NCI-H345 (cell line): ENCODE measurements around the gene SCYL3.
A peak's percentile ranks its signal among the peaks of the same experiment; 100 is the strongest.
"Not testable (repeated sequence)": the region's sequence is repeated elsewhere in the genome, so short reads cannot be mapped to it uniquely, and the experiment has no call there.

ENCODE experiments used
- DNase-seq: peaks from one replicate; lab custom pipeline; 2025; lab: John Stamatoyannopoulos, UW

Gene SCYL3

GRCh38 chr1:169812131-169812530, 81.6 kb downstream of the SCYL3 start:
- DNase-seq: no peak

- DNase-seq: not testable (repeated sequence)
Observed at GRCh38 chr1:169811418-169812035, 82.2 kb downstream of the SCYL3 start.

GRCh38 chr1:169809370-169810095, 84.2 kb downstream of the SCYL3 start:
- peak; percentile 26 for DNase-seq

DNA sequence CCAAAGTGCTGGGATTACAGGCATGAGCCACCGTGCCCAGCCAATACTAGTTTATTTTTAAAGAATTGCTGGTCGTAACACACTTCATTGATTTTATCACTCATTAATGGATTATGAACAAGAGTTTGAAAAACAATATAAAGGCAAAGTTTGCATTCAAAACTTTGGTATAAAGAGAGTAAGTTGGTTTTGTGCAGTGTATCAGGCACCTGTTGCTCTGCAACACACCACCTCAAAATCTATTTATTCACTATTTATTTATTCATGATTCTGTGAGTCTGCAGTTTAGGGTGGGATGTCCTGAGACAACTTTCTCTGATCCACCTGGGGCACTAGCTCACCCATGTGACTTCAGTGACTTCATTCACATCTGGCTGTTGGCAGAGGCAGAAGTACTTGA, 88.8 kb downstream of the SCYL3 start:
- DNase-seq: no peak

DNA sequence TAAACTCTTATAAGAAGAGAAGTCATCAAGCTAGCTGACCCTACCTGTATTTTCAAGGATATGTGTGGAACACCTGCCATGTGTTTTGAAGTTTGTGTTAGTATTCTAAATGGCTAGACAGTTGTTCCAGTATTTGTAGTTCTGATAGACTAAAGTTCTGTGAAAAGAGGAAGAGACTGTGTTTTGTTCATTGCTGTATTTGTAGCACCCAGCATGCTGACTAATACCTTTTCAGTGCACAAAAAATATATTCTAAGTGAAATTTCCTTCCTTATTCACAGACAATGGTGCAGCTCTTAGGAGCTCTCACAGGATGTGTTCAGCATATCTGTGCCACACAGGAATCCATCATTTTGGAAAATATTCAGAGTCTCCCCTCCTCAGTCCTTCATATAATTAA, 90.8 kb downstream of the SCYL3 start:
- DNase-seq: no peak
